Esophagus squamous epithelium (tissue), 5 donors: Measurements from ENCODE around the gene PTOV1. TPM values are rescaled to one million over a fixed set of nuclear protein-coding genes. Genes with fewer than 3 reads are reported as not detected.

Experiments
- DNase-seq: peaks from one replicate; lab custom pipeline; 2025; lab: John Stamatoyannopoulos, UW
- H3K27ac ChIP-seq, 4 donors: fragments of 200-600 bp; sonication (generic); one replicate each; pipeline ENCODE4 v1.5.1; 2016 to 2019; ENCODE audit warnings: mild to moderate bottlenecking in 1 of 4
- H3K27me3 ChIP-seq, 4 donors: fragments of 200-600 bp; sonication (generic); 1 replicate in 3 of 4; 2 replicates in 1 of 4; pipeline versions ENCODE4 v1.5.1 to v1.6.0; 2017 to 2021; ENCODE audit warnings: antibody characterized with exemption in 1 of 4
- H3K36me3 ChIP-seq, 3 donors: fragments of 200-600 bp; sonication (generic); one replicate each; pipeline ENCODE4 v1.5.1; 2016 to 2019
- H3K4me1 ChIP-seq, 3 donors: fragments of 200-600 bp; sonication (generic); one replicate each; pipeline ENCODE4 v1.5.1; 2017 to 2019
- H3K4me3 ChIP-seq, 4 donors: fragments of 200-600 bp; sonication (generic); 1 replicate in 3 of 4; 2 replicates in 1 of 4; pipeline ENCODE4 v1.5.1; 2016 to 2019; ENCODE audit warnings: mild to moderate bottlenecking in 2 of 4, moderate library complexity in 1 of 4
- H3K9me3 ChIP-seq, 3 donors: fragments of 200-600 bp; sonication (generic); one replicate each; pipeline ENCODE4 v1.5.1; 2016 to 2019
- POLR2A ChIP-seq, 4 donors: fragments of 450-650 bp; IDR thresholded peaks; one replicate each; pipeline ENCODE4 v1.6.1; 2017; ENCODE audit warnings: antibody characterized with exemption in 4 of 4, mild to moderate bottlenecking in 4 of 4, moderate library complexity in 3 of 4
- WGBS, 2 donors: methylation state at CpG; one replicate each; pipeline ENCODE4 v1.1.5; 2018; 5-methylcytosine and 5-hydroxymethylcytosine counted together
- intact Hi-C: fragments of 100-400 bp; cut with DNase I; formaldehyde crosslinking; loops from one replicate; pipeline ENCODE4 v1.15.0; 2022
- total RNA-seq, 4 donors: library from RNA; depleted of rRNA; stranded (reverse); fragments of >200 nt; gene quantifications; one replicate each; pipeline ENCODE4 v1.1.0, GENCODE V29; 2016
- TF ChIP-seq, protein P1 (sequence below), 6 experiments: fragments of 450-650 bp in 4 of 6; fragments of 200-600 bp in 2 of 6; sonication (generic) in 2 of 6; IDR thresholded peaks; one replicate each; pipeline ENCODE4 v1.5.1; 2016 to 2019; ENCODE audit warnings: antibody characterized with exemption in 6 of 6, mild to moderate bottlenecking in 4 of 6, moderate library complexity in 4 of 6
- donor health status: DM: yes; HTN: yes; CAD: no.

The PTOV1 gene
- total RNA-seq, 4 donors from 2014 or later = 31.3 to 57.0 (median 45.2) TPM

DNA sequence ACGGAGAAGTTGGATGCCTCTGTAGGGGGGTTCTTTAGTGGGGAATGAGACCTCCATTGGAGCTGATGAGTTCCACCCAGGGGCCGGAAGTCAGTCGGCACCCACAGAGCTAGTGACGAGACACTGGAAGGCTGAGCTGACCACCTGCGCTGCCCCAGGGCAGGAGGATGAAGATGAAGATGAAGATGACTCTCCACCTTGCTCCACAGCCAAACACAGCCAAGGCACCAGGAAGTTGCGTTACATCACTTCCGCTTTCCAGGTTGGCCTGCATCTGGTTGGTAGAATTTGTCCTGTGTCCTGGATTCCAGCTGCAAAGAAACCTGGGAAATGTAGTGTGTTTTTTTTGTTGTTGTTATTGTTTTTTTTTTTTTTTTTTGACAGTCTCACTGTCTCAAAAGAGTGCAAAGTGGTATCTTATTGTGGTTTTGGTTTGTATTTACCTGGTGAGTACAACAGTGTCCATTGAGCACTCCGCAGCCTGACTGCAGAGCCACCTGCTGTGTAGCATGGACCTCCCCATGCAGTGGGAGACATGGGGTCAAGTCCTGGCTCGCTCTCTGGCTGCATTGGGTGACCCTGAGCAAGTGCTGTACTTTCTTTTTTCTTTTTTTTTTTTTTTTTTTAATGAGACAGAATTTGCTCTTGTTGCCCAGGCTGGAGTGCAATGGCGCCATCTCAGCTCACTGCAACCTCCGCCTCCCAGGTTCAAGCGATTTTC is 28.4 kb downstream of the PTOV1 start:
- H3K4me3 ChIP-seq = no peak overlapping the region
- peaks cover 40 to 61% (median 53%) of the 10 kb centered on the region in 3 donors for H3K36me3 ChIP-seq
- H3K4me1 ChIP-seq = peaks cover 17 to 29% (median 25%) of the 10 kb centered on the region in 3 donors
- TF ChIP-seq, protein P1, sequence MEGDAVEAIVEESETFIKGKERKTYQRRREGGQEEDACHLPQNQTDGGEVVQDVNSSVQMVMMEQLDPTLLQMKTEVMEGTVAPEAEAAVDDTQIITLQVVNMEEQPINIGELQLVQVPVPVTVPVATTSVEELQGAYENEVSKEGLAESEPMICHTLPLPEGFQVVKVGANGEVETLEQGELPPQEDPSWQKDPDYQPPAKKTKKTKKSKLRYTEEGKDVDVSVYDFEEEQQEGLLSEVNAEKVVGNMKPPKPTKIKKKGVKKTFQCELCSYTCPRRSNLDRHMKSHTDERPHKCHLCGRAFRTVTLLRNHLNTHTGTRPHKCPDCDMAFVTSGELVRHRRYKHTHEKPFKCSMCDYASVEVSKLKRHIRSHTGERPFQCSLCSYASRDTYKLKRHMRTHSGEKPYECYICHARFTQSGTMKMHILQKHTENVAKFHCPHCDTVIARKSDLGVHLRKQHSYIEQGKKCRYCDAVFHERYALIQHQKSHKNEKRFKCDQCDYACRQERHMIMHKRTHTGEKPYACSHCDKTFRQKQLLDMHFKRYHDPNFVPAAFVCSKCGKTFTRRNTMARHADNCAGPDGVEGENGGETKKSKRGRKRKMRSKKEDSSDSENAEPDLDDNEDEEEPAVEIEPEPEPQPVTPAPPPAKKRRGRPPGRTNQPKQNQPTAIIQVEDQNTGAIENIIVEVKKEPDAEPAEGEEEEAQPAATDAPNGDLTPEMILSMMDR (IDR thresholded peaks at IDR 0.05) = no peak
- no peak for TF ChIP-seq POLR2A (IDR thresholded peaks at IDR 0.05)
- DNase-seq = no peak
- H3K27ac ChIP-seq = peak overlapping the region in 2 of 4 donors; percentile 98
- H3K27me3 ChIP-seq = no peaks in the 10 kb centered on the region
- peaks cover 0 to 6% (median 0%) of the 10 kb centered on the region in 3 donors for H3K9me3 ChIP-seq
- intact Hi-C loops = loop anchor here (10.0 kb wide), 1 partner anchor 65 kb away; the partner anchor contains the start of genes FUZ and MED25
- WGBS, 2 donors = 91 to 93% methylated on average over 12 of the region's 12 CpGs

DNA sequence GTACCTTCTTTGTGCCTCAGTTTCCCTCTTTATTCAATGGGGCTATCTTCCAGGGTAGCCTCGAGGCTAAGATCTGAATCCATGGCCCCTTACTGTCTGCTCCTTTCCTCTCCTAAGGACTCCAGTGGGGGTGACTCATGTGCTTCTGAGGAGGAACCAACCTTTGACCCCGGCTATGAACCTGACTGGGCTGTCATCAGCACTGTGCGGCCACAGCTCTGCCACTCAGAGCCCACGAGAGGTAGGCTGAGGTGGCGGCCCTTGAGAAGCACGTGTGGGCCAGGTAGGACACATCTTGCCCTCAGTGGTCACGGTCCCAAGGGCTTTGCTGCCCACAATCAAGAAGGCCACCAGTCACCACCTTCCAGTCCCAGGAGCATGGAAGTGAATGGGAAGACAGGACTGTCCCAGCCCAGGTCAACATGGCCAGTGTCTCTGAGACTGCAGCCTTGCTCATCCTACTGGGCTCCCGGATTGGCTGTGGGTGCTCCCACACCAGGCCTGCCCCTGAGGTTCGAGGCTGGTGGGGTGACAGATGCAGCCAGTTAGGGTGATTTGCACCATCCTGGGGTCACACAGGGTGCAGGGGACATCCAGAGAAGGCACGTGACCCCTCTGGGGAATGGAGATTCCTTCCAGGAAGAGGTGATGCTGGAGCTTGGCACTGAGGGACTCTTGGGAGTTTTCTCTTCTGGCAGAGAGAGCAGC is 29.4 kb downstream of the PTOV1 start:
- peaks cover 12 to 20% (median 16%) of the 10 kb centered on the region in 3 donors for H3K4me1 ChIP-seq
- no peak overlapping the region for H3K4me3 ChIP-seq
- TF ChIP-seq, protein P1 (IDR thresholded peaks at IDR 0.05) = no peak
- no peak for TF ChIP-seq POLR2A (IDR thresholded peaks at IDR 0.05)
- no peak for DNase-seq
- no peak overlapping the region for H3K27ac ChIP-seq
- whole genome bisulfite sequencing, 2 donors = 93 to 100% methylated on average over 1 to 3 of the region's 10 CpGs
- H3K27me3 ChIP-seq = no peaks in the 10 kb centered on the region
- intact Hi-C loops = no loop called here
- H3K9me3 ChIP-seq = peaks cover 0 to 6% (median 0%) of the 10 kb centered on the region in 3 donors
- H3K36me3 ChIP-seq = peaks cover 45 to 67% (median 59%) of the 10 kb centered on the region in 3 donors

DNA sequence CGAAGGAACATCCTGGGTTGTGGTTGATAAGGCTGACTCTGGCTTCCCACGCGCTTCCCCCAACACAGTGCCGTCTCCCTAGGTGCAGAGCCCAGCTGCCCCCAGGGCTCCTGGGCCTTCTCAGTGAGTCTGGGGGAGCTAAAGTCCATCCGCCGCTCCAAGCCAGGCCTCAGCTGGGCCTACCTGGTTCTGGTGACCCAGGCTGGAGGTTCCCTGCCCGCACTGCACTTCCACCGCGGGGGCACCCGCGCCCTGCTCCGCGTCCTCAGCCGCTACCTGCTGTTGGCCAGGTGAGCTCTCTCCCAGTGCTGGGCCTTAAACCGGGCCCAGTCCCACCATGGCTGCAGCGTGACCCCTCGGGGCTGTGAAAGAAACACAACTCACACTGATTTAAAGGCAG is 30.2 kb downstream of the PTOV1 start:
- DNase-seq = no peak
- peaks cover 45 to 76% (median 59%) of the 10 kb centered on the region in 3 donors for H3K36me3 ChIP-seq
- no peaks in the 10 kb centered on the region for H3K27me3 ChIP-seq
- intact Hi-C loops = no loop called here
- H3K9me3 ChIP-seq = peaks cover 0 to 6% (median 0%) of the 10 kb centered on the region in 3 donors
- 98 to 100% methylated on average over 6 to 14 of the region's 17 CpGs for WGBS, 2 donors
- H3K4me3 ChIP-seq = no peak overlapping the region
- H3K27ac ChIP-seq = no peak overlapping the region
- TF ChIP-seq, protein P1 (IDR thresholded peaks at IDR 0.05) = no peak
- no peak for TF ChIP-seq POLR2A (IDR thresholded peaks at IDR 0.05)
- peaks cover 6 to 13% (median 12%) of the 10 kb centered on the region in 3 donors for H3K4me1 ChIP-seq

GRCh38 chr19:49881672-49882394 is 30.9 kb downstream of the PTOV1 start:
- Histone ChIP-seq H3K36me3 (peaks cover 45 to 82% (median 59%) of the 10 kb centered on the region in 3 donors), H3K27me3 (no peaks in the 10 kb centered on the region), H3K4me1 (peaks cover 6 to 13% (median 12%) of the 10 kb centered on the region in 3 donors), H3K4me3 (no peak overlapping the region), H3K27ac (no peak overlapping the region), H3K9me3 (peaks cover 0 to 6% (median 0%) of the 10 kb centered on the region in 3 donors)
- WGBS, 2 donors = 88 to 90% methylated on average over 23 to 30 of the region's 31 CpGs
- no peak for DNase-seq
- intact Hi-C loops = no loop called here
- TF ChIP-seq, protein P1 (IDR thresholded peaks at IDR 0.05) = no peak
